GM21367 (cell line): ENCODE results near the gene SLC46A3.
A peak's percentile ranks its signal among the peaks of the same experiment; 100 is the strongest.
"Not testable (repeated sequence)": the region's sequence is repeated elsewhere in the genome, so short reads cannot be mapped to it uniquely, and the experiment has no call there.

ENCODE experiments used
- ATAC-seq: cut with Tn5 transposase; IDR thresholded peaks from one replicate; pipeline ENCODE4 v1.9.1; 2021; ENCODE audit not compliant: unreplicated experiment

Gene SLC46A3

DNA sequence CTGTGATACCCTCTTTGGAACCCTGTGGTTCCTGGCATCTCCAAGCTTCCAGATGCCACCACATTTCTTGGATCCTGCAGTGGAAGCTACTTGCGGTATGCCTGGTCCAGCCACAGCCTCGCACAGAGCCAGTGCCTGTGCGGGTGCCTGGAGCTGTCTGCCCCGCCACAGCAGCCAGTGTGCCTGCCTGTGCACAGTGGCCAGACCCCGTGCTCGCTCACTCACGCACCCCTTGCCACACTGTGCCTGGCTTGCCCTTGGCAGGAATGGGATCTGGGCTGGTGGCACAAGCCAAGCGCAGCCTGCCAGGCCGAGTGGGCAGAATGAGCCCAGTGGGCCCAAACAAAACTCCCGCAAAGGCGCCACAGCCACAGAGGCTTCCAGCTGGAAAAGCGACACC, 33.7 kb downstream of the SLC46A3 start:
- no peak for ATAC-seq

- no peak for ATAC-seq
Measured at GRCh38 chr13:28684257-28684656, 34.5 kb downstream of the SLC46A3 start.

DNA sequence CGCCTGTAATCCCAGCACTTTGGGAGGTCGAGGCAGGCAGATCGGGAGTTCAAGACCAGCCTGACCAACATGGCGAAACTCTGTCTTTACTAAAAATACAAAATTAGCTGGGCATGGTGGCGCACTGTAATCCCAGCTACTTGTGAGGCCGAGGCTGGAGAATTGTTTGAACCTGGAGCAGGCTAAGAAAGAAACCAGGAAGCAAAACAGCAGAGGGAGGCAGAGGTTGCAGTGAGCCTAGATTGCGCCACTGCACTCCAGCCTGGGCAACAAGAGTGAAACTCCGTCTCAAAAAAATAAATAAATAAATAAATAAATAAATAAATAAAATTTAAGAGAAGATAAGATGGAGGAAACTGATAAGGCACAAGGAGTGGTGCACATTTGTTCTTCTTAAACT, 35.6 kb downstream of the SLC46A3 start:
- ATAC-seq = not testable (repeated sequence)

- ATAC-seq = no peak
Measured at GRCh38 chr13:28680541-28680940, 38.2 kb downstream of the SLC46A3 start.

GRCh38 chr13:28679628-28680027, 39.1 kb downstream of the SLC46A3 start:
- no peak for ATAC-seq

DNA sequence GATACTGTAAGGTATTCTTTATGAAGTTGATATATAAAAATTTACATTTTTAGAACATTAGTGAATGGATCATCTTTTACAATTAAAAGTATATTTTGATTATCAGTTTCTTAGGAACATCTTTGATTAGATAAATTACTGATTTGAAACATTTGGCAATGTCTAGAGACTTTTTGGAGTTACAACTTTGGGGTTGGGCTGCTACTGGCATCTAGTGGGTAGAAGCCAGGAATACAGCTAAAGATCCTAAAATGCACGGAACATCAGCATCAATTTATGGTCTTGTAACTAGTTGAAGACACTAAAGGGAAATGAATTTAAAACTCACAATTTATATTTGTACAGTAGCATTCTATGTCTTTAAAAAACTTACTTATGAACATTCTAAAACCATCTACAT, 40.0 kb downstream of the SLC46A3 start:
- no peak for ATAC-seq

DNA sequence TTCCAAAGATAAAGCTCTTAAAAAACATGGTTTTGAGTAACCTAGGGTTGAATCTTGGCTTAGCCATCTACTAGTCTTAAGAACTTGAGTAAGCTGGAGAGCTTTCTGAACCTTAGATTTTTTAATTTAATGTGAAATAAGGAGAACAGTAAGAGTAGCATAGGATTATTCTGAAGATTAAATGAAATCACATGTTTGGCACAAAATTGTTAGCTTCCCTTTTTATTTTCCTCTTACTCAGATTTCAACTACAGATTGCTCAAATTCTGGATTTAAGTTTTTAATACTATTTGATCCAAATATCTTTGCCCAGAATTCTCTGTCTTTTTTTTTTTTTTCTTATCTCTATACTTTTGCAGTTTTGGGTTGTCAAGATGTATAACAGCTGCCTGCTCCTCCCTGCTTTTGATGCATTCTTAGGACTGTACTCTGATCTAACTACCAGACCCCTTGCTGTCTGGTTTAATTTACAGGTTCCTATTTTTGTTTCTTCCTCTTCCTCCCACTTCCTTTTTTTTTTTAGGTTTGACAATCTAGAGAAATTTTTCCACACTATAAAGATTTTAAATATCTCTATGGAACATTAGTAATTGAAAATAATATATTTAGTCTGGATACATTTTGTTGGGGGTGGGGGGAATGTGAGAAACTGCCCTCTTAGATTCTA, 47.5 kb downstream of the SLC46A3 start:
- no peak for ATAC-seq

DNA sequence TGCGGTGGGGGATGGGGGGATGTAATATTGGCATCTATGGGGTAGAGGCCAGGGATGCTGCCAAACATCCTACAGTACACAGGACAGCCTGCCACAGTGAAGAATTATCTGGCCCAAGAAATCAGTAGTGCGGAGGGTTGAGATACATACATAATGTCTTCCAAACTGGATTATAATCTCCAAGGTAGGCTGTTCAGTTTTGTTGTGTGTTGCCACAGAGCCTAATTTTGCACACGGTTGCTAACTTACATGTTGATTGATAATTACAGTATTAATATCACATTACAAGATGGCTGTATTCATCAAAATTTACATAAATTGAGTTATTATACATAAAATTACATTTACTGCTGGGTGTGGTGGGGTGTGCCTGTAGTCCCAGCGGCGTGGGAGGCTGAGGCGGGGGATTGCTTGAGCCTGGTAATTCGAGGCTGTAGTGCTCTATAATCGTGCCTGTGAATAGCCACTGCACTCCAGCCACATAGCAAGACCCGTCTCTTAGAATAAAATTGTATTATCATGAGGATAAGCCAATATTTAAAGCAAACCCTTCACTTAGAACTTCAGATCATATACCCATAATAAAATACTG, 51.8 kb downstream of the SLC46A3 start:
- ATAC-seq = no peak

GRCh38 chr13:28659621-28659970, 59.2 kb downstream of the SLC46A3 start:
- peak; percentile 20 for ATAC-seq

DNA sequence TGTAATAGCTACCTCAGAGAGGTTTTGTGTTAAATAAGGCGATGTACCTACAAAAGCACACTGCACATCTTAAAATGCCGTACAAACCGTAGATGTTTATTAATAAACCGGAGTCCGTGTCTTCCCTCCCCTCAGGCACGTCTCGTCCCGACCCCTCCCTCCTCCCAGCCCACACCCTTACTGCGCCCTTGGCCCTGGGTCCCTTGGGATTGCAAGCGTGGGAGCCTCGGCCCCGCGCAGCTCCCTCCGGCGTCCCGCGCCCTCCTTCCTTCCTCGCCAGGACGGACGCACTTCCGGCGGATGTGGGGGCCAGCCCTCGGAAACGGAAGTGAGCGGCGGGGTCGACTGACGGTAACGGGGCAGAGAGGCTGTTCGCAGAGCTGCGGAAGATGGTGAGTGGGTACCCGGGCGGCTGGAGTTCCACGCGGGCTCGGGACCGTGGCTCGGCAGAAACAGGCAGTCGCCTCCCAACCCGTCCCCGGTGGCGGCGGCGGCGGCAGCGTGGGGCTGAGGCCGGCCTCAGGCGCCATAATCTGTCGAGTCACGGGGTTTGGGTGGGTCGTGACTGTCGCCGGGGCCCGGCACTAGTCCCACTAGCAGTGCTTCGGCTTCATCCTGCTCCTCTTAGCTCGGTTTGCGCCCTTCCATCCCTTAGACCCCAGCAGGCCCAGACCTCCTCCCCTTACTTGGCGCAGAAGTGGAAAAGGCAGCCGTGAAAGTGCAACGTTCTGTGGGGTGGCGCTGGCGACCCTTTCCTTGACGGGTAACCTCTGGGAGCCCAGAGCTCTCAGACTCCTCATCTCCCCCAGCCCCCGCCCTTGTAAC, 59.8 kb downstream of the SLC46A3 start, which contains the start of gene POMP:
Gene POMP, plus strand, starts transcription at position 335 of the 825 bp plus-strand sequence. Its CDS starts 55 bp downstream, at position 390.
- ATAC-seq = peak; percentile 71

GRCh38 chr13:28658539-28658795, 60.3 kb downstream of the SLC46A3 start:
- peak; percentile 12 for ATAC-seq

DNA sequence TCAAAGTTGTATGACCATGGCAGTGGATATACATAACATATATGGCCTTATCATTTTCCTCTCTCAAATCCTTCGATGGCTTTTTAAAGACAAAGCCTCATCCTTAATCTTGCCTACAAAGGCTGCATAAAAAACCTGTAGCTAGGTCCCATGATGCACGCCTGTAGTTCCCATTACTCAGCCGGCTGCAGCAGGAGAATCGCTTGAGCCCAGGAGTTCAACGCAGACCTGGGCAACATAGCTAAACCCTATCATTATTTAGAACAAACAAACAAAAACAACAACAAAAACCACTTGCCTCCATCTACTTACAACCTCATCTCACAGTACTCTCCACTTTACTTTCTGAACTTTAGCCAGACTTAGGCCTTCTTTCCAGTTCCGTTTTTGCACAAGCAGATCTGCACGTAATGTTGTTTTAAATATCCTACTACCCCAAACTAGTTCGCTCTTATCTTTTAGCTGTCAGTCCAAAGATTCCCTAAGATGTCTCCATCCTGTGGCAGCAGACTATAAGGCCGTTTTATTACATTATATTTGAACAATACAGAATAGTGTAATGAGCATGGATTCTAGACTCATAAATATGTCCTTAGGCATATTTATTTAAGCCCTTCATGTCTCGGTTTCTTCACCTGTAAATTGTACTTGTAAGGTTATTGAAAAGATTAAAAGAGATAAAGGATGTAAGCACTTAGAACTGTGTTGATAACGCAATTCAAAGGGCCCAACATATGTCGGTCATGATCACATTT, 60.8 kb downstream of the SLC46A3 start:
- no peak for ATAC-seq

DNA sequence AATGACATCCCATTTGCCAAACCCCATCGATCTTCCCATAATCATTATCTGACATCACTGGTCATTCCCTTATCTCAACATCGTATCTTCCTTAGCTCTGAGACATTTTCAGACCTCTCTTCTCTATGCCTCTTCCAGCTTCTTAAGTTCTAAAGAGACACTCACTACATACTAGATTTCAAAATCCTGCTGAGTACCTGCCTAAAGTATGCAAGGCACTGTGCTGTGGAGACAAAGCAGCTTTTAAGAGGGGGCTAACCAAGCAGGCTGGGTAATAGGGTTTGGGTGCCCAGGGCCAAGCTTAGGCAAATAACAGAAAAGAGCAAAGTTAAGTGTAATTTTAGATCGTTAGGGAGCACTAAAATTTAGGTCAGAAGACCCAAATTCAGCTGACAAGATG, 63.2 kb downstream of the SLC46A3 start:
- no peak for ATAC-seq

- no peak for ATAC-seq
Measured at GRCh38 chr13:28654276-28654675, 64.5 kb downstream of the SLC46A3 start.

- ATAC-seq = no peak
Measured at GRCh38 chr13:28653111-28653510, 65.7 kb downstream of the SLC46A3 start.

- ATAC-seq = no peak
Measured at GRCh38 chr13:28651810-28652401, 66.9 kb downstream of the SLC46A3 start.

GRCh38 chr13:28650284-28650683, 68.5 kb downstream of the SLC46A3 start:
- ATAC-seq = no peak
